ENCODE data around the gene KCTD11.
"Not testable (repeated sequence)": the region's sequence is repeated elsewhere in the genome, so short reads cannot be mapped to it uniquely, and the experiment has no call there.

KCTD11 gene

DNA sequence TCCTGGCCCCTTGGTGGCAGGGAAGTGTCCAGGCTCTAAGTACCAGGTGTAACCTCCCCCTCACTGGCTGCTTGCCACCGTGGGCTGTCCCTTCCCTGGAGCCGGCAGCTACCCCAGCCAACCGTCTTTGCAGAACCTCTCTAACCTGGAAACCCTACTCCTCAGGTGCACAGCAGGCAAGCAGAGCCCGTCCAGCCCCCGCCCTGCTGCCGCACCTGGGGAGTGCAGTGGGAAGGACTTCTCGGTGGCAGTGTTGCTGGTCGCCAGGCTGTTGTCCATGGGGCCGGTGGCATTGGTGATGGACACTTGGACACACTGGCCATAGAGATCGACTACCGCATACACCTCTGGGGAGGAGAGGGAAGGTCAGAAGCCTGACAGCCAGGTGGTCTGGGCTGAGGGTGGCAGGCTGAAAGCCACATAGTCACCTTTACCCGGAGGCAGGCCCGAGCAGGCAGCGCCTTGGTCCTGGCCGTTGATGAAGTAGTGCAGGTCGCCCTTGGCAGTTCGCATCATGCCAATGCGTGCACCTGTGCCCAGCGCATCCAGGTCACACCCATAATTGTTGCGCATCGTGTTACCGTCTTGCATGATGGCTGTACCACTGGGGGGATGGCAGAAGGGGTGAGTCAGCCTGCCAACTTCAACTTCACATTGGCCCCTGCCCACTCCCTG lies 29.3 kb upstream of the KCTD11 start:
- no peak for DNase-seq

DNA sequence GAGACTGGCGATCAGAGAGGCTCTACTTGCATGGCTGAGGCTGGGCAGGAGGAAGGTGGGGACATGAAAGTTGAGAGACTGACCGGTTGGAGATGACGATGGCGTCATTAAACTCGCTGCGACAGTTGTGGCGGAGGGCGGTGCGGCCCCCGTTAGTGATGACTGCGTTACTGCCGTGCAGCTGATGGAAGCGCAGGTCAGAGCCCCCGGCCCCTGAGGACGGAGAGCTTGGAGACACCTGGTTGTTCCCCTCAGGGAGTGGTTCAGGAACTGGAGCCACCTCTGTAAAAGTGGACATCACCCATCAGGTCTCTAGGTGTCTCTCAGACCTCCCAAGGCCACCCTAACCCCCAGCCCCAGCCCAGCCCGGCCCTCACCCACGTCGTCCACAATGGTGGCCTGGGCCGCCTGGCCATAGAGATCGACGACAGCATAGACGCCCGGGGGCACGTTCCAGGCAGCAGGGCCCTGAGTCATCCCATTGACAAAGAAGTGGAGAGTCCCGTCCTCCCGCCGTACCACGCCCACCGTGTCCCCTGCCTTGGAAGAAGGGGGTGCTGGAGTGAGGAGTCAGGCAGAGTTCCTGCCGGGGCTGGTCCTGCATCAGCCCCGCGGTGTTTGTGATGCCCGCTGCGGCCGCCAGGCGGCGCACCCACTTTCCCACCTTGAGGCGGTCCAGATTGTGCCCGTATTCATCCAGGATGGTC lies 28.1 kb upstream of the KCTD11 start:
- peak; percentile 1 for DNase-seq

DNA sequence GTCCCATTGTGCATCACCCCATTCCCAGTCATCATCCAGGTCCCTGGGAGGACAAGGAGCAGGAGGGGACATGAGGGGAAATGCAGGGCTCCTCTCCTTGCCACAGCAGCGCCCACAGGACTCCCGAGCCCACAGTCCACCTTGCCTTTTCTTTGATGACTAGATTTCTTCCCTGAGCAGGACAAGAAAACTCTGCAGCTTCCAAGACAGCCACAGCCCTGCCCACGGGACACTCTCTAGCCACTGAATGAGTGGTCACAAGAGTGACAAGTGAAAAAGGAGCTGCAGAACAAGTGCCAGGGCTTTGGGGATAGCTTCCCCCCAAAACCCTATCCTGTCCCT lies 27.6 kb upstream of the KCTD11 start:
- DNase-seq = no peak

DNA sequence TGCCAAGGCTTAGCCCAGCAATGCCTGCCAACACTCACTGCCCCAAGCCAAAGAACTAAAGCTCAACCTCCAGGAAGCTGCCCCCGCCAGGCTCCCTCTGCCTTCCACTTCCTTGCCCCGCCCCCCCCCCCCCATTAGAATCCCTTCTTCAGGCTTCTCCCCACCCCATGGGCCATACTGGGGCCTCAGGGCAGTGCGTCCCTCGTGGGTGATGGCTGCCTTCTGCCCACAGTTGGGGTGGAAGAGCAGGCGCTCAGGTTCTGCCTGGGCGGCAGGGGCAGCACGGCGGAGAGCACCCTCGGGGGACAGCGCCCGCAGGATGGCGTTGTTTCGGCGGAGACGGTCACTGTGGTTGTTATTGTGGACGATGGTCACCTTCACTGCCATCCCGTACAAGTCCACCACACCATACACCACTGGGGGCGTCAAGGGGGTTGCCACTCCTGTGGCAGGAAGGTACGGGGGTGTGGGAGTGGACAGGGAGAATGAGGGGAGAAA lies 26.9 kb upstream of the KCTD11 start:
- DNase-seq = no peak

DNA sequence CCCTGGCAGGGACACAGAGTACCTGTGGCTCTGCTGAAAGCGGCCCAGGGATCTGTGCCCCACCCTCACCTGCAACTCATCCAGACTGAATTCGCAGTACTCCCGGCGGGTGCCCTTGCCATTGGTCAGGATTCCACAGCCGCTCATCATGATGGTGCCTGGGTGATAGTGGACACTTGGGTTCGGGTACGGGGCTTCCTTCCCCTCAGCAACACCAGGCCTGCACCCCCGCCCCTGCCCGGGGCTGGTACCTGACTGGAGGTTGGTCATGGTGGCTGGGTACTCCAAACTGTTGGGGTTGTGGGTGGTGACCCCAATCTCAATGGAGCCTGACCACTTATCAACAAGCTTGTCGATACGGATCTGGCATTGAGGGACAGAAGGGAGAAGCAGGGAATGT lies 25.8 kb upstream of the KCTD11 start:
- no peak for DNase-seq

DNA sequence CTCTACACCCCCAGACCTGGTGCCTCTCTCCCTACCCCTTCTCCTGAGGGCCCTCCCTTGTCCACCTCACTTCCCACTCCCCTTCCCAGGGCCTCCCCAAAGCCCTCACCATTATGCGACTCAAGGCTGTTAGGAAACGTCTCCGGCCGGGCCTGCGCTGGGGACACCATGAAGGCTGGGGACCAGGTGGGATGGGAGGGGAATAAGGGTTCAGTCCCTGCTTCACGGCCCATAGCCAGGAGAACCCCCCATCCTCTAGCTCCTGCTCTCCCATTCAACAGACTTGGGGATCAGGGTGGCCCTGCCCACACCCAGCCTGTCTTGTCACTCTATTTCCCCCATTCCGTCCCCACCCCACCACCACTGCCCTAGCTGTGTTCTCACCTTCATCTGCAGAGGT lies 24.9 kb upstream of the KCTD11 start:
- DNase-seq = no peak

DNA sequence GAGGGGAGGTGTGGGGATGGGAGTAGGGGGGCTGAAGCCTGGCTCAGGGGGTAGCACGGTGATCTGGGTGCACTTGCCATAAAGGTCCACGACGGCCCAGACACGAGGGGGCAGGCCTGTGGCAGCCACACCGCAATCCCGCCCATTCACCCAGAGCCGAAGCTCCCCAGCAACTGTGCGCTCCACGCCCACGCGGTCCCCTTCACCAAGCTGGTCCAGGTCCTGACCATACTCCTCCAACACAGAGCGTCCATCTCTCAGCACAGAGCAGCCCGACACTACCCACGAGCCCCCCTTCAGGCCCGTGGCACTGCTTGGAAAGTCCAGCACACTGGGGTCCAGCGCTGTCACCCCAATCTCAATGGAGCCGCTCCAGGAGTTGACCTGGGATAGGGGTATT lies 24.5 kb upstream of the KCTD11 start:
- no peak for DNase-seq

DNA sequence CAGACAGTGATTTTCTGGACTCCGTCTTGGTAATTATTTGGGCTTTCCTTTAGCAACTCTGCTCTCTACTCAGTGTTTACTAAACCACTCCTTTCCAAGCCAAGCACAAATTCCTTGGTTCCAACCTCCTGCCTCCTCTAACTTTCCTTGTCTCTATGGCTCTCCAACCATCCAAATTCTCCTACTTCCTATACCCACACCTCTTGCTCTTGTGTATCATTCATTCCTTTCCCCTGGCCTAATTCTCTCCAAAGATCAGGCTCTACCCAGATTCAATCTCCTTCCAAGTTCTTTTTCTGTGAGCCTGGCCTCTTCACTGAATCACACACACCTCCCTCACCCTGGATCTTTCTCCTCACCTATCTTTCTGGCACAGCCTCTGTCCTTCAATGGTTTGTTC lies 24.0 kb upstream of the KCTD11 start:
- no peak for DNase-seq

DNA sequence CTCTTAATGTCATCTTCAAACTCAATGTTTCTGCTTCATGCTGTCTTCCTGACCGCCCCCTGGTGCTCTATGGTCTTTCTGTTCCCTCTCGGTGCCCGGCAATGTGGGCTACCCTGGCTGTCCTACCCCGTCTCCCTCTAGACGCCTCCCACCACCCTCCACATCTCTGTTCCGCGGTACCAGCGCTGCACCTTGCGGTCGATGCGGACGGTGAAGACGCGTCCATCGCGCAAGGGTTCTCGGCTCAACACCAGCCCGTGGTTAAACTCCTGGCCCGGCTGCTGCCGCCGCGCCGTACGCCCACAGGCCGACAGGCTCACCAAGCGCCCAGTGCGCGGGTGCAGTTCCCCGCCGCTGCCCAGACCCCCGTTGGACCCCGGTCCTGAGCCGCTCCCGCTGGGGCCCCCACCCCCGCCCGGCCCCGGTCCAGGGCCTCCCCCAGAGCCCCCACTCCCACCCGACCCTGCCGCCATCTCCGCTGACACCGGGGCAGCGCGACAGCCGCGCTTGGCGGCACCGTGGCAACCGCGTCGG lies 23.1 kb upstream of the KCTD11 start, which contains the start of gene NEURL4:
NEURL4 (minus strand) TSS at position 496 of the 534 bp plus-strand sequence; CDS start at position 473, 23 bp downstream.
- DNase-seq = no peak

DNA sequence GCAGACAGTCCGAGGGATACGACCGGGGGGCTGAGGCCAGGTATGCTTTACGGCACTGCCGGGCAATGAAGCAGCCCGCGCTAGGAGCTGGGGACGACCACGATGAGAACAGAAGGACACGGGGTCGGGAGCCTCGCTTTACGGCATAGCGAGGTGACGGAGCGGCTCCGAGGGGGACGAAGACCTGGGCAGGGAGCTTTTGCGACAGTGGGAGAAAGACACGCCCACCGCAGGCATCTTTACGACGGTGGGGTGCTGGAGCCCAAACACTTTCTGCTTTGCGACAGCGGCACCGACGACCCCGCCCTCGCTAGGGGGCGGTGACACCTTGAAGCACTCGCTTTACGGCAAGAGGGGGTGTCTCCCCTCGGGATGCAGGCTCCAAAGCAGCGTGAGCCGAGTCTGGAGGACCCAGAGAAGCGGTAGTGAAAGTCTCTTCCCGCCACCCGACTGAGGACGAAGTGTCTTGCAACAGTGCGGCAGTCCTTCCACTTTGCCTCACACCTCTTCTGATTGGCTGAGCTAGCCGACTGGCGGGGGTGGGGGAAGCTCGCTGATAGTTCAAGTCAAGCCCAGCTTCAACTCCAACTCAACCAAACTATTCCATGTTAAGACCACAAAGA lies 22.5 kb upstream of the KCTD11 start:
- DNase-seq = peak; percentile 99

DNA sequence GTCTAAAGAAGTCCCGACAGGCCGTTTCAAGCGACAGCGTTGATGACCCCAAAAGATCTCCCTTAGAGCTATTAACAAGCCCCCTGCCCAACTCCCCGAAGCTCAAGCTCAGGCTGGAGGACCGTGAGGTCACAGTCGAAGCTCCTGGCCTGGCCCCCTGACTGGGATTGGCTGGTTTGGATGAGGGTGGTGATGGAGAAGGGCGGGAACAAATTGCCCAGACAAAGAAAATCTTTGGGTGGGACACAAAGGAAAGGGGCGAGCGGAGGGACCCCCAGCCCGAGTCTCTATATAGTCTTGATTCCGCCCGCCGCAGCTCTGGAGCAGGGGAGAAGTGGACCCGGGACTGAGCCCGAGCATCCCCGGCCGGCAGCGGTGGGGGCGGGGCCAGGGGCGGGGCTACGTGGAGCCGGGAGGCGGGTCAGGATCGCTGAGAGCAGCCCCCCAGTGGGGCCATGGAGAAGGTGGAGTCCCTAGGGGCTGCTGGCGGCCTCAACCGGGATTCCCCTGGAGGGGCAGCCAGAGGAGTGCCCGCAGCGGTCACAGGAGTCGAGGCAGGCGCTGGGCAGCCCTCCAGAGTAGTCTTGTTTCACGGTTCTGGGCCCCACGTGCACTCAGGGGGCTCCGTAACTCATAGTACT lies 21.8 kb upstream of the KCTD11 start:
- peak; percentile 85 for DNase-seq

DNA sequence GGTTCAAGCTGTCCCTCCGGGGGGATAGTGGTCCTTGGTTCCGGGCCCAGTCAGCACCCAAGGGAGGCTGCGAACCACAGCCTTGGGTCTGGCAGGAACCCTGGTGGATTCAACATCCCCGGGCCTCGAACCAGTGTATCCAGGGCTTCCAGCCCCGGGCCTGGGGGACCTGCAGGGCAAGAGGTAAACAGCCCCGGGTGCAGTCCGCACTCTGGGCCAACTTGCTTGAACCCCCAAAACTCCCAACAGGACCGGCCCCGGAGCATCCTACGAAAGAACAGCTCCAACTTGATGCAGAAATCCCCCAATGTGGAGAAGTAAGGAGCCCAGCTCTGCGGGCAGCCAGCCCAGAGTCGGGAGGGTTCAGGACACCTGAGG lies 21.3 kb upstream of the KCTD11 start:
- DNase-seq = no peak

DNA sequence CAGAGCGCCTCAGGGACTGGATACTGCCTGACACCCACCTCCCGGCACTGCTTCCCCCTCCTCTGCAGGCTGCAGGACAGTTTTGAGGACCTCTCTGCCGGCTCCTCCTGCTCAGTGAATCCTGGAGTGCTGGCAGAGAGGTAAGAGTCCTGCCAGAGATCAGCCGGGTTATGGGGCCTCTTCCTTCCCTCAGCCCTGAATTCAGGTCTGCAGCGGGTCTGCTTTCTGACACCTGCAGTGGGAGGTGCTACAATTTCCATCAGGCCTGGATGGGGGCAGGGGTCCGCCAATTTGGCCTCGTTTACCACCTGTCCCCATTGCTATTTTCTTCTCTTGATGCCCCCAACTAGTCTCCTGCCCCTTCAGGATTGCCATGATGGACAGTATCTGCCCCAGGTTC lies 19.9 kb upstream of the KCTD11 start:
- no peak for DNase-seq

DNA sequence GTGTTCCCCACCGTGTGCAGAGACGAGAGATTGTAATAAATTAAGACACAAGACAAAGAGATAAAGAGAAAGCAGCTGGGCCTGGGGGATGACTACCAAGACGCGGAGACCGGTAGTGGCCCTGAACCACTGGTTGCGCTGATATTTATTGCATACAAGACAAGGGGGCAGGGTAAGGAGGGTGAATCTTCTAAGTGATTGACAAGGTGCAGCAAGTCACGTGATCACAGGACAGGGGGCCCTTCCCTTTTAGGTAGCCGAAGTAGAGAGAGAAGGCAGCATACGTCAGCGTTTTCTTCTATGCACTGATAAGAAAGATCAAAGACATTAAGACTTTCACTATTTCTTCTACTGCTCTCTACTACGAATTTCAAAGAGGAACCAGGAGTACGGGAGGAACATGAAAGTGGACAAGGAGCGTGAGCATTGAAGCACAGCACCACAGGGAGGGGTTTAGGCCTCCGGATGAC lies 19.3 kb upstream of the KCTD11 start:
- DNase-seq = not testable (repeated sequence)

DNA sequence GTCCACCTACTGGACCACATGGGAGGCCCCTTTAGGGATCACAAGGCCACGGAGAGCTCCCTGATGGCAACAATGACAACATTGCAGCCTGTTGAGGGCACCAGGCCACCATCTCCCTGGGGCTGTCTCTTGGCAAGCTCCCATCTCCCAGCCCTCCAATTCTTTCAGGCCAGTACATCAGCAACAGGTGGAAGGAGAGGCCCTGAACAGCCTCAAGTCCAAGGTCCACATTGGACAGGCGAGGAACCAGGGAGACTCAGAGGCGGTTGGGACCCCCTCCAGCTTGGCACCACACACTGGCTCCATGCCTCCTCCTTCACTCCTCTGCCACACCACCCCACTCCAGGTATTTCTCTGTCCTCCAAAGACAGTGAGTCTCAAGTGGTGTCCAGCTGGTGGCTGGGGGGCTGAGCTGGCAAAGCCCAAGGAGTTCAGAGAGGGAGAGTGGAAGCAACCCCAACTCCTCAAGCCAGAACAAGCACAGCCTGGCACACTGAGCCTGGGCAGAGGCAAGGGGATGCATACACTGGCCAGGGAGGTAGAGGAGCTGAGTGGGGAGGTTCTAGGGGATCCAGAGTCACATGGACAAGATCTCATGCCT lies 16.9 kb upstream of the KCTD11 start:
- no peak for DNase-seq

DNA sequence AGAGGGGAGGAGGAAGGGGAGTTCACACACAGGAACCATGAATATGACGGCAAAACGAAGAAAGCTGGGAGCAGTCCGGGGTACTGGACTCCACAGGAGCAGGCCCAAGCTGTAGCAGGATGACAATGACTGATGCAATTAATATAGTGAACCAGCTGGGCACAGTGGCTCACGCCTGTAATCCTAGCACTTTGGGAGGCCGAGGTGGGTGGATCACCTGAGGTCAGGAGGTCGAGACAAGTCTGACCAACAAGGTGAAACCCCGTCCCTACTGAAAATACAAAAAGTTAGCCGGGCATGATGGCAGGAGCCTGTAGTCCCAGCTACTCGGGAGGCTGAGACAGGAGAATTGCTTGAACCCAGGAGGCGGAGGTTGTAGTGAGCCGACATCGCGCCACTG lies 16.2 kb upstream of the KCTD11 start:
- not testable (repeated sequence) for DNase-seq

DNA sequence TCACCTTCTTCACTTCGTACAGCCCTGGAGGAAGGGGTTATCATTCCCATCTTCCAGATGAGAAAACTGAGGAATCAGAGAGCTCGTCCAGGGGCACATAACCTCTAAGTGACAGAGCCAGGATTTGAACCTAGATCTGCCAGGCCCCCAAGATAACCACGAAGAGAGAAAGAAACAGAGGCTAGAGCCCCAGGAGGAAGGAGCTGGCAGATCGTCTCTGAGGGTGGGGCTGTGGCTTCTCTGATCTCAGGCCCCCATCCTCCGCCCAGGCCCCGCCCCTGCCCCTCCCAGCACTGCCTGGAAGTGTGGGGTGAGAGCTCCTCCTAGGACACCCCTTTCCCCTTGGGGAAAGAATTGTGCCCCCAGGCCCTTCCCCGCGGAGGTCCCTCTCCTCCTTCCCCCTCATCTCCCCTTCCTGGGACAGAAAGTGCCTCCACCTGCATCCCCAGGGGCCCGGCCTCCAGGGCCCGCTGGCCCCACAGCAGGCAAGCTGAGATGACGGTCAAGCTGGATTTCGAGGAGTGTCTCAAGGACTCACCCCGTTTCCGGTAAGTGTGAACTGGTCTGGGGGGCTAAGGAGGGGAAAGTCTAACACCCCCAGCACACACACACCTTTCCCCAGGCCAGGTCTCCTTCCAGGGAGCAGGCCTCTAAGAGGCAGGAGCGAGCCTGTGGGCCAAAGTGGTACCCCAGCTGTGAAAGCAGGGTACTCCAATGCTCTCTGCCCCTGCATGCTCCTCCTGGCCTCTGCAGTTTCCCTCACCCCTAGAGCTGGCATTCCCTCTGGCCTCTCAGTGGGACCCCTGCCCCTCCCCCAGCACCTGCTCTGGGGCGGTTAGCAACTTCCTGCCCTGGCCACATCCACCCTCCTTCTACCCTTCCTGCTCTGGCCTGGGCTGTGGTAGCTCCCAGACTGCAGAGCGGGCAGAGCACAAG lies 15.5 kb upstream of the KCTD11 start, which contains the start of gene ACAP1:
ACAP1 (plus strand) TSS at position 290 of the 936 bp plus-strand sequence; CDS start at position 496, 206 bp downstream.
- no peak for DNase-seq

DNA sequence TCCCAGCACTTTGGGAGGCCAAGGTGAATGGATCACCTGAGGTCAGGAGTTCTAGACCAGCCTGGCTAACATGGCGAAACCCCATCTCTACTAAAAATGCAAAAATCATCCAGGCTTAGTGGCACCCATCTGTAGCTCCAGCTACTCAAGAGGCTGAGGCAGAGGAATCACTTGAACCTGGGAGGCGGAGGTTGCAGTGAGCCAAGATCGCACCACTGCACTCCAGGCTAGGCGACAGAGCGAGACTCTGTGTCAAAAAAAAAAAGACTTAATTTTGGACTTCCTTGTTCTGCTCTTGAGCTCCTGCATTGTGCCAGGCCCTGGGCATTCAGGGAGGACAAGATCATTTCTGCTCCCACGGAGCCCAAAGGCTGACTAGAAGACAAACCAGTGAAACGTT lies 14.4 kb upstream of the KCTD11 start:
- not testable (repeated sequence) for DNase-seq

DNA sequence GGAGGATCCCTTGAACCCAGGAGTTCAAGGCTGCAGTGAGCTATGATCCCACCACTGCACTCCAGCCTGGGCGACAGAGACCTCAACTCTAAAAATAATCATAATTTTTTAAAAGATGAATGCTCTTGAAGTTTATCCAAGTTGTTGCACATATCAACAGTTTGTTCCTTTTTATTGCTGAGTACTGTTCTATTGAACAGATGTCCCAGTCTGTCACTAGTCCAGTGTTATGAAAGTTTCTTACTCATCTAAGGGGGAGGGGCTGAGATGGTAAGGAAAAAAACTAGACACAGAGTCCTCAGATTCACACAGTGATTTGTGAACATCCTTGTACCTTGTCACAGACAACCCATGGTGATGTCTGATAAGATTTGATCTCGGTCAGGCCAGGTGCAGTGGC lies 11.8 kb upstream of the KCTD11 start:
- no peak for DNase-seq

DNA sequence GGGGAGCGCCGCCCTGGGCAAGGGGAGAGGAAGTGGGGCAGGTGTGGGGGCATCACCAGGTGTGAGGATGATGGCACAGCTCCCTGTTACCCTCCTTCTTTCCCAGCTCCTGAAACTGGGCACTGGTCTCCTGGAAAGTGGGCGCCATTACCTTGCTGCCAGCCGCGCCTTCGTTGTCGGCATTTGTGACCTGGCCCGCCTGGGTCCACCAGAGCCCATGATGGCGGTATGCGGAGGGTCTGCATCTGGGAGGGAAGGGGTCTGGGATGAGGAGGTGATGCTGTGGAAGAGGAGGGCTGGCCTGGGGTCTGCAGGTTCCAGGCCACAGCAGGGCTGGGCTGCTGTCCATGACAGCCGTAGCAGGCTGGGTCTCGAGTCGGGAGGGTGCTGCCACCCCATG lies 10.1 kb upstream of the KCTD11 start:
- no peak for DNase-seq

DNA sequence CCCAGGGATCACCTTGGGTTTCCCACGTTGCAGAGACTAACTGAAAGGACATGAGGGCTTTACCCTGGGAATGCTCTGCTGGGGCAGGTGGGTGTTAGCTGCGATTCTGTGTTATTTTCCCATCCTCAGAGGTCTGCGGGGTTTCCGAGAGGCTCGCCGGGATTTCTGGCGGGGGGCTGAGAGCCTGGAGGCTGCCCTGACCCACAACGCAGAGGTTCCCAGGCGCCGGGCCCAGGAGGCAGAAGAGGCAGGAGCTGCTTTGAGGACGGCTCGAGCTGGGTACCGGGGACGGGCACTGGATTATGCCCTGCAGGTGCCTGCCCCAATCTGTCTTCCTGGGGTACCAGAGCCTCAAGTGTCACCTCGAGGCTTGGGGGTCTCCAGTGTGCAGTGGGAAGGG lies 8.7 kb upstream of the KCTD11 start:
- no peak for DNase-seq
